ENCODE results near the gene RAB19.
"Not testable (repeated sequence)": the region's sequence is repeated elsewhere in the genome, so short reads cannot be mapped to it uniquely, and the experiment has no call there.

RAB19 gene

DNA sequence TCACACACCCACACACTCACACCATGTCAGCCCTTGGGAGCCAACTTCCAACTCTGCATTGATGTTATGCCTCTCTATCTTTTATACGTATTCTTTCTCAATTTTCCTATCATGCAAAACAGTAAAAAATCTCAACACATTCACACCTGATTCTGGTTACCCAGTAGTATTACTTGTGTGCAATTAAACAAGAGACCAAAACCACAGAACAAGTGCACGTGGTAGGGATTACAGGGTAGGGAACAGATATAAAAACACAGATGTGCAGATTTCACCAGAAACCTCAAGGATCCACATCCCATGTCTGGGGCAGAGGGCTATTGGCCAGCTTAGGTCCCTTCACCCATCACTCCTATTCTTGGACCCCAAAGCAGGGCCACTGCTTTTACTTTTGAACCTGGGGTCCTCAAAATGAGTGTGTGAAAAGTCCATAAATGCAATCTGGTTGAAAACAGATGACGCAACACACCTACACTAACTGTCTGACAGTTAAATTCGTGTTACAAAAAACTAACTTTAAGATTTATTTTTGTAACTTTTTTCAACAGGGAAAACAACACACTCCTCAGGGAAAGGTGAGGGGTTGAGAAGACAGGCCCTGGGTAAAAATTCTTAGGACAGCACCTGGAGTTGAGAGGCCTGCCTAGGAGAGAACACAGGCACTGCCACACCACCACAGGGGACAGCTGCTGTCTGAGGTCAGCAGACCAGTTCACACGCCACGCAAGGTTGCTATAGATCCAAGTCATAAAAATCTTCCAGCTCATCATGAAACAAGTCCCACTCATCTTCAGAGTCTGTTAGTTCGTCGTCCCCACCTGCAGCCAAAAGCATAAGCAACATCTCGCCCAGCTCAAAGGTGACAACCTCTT is 50.2 kb downstream of the RAB19 start:
- DNase-seq (ENCODE audit: low read depth): not testable (repeated sequence)

DNA sequence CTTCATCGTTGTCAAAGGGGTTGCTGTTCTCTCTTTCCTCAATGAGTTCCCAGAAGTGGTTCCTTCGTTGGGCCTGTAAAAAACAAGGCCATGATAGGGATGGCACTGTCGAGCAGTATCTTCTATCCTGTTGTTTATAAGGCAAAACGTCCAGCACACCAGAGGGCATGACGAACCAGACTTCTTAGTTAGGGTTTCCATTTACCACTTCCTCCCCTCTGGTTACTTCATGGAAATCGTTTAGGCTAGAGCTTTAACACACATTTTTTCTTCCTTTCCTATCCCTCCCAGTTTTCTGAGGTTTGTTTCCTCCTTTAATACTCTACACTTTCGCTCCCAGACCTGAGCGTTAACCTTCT is 50.8 kb downstream of the RAB19 start:
- no peak for DNase-seq (ENCODE audit: low read depth)

DNA sequence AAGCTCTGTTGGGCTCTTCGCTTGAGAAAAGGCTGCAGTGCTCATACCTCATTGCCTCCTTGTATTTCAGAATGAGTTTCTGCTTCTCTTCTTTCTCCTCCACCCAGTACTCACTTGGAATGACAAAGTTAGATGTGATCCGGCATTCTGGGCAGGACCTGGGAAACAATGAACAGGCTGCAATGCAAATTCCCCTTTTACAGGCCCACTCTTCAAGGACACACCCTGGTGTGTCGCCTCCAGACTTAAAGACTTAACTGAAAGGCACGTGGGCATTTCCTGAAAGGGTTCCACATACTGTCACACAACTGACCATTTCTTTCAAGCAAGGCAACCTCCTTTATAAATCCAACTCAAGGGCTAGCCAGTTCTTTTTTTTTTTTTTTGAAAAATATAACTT is 51.9 kb downstream of the RAB19 start:
- no peak for DNase-seq (ENCODE audit: low read depth)

DNA sequence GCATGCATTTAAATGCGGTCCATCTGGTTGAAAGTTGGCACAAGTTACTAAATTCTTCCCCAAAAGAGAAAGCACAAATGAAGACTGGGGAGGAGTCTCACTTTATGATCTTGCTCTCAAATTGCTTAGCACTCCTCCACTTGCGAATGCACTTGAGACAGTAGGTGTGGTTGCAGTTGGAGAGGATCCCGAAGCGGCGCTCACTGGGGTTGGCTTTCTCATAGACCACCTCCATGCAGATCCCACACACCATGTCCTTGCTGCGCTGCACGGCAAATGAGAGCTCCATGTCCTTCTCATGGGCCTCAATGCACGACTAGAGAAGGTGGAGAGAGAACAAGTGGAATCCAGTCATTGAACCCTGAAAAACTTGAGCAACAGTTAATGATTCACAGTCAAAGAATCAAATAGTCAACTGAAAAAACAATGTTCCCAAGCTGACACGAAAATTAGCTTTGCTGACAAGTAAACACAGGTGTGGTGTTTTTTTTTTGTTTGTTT is 52.7 kb downstream of the RAB19 start:
- DNase-seq (ENCODE audit: low read depth): no peak

DNA sequence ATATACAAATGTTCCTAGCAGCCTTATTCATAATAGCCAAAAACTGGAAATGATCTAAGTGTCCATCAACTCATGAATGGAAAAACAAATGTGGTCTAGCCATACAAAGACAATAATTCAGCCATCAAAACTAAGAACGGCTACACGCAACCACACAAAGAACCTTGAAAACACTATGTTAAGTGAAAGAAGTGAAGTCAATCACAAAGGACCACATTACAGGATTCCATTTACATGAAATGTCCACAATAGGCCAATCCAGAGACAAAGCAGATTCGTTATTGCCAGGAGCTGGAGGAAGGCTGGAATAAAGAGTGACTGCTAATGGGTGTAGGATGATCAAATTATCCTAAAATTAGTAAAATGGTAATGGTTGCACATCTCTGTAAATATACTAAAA is 54.3 kb downstream of the RAB19 start:
- DNase-seq (ENCODE audit: low read depth): no peak

DNA sequence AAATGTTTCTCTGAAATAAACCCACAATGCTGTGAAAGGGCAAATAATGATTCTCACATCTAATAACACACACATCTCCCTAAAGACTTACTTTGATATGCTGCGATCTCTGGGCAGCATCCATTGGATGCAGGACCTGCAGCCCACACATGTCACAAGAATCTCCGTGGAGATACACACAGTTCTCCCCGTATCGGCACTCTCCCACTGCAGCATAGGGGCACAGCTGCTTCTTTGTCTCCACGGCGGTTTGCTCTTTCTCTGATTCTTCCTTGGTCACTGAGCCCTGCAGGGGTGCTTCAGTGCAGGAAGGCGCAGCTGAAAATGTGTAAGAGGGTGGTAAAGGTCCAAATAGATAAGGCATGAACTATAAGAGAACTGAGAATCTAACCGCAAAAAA is 55.1 kb downstream of the RAB19 start:
- DNase-seq (ENCODE audit: low read depth): no peak

DNA sequence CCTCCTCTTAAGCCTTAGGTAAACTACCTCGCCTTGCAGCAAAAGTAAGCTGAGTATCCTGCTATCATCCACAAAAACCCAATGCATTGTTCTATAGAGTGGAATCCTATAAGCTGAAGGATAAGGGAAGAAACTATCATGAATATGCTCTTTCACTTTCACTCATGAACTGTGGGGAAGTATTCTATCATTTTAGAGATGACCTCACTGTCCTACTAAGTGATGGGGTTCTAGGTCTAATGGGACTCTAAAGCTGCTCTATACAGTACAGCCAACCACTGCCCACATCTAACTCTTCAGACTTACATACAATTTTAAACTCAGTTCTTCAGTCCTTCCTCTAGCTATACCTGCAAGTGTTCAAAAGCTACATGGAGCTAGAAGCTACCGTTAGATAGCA is 59.3 kb downstream of the RAB19 start:
- no peak for DNase-seq (ENCODE audit: low read depth)

DNA sequence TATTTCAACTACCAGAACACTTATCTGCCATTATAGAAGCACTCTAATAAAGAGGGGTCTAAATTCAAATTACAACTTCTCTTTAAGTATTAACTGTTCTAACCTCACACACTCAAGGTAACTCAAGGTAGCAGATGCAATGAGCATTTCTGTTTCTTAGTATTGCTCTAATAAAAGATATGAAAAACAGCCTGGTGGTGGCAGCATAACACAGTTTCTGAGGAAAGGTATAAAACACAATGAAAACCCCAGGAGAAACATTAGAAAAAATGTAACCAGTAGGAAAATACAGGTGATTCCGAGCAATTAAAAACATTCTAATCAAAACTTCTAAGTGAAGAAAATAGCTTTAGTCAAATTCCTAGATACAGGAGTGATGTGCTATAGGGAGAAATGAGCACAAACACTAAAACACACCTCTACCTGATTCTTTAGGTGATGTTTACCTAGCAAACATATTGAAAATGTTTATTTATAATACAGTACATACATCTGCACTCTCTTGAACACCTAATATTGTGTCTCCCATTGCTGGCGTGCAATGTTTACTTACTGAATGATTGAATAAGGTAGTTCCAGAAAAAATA is 72.0 kb downstream of the RAB19 start:
- DNase-seq (ENCODE audit: low read depth): peak; percentile 53

DNA sequence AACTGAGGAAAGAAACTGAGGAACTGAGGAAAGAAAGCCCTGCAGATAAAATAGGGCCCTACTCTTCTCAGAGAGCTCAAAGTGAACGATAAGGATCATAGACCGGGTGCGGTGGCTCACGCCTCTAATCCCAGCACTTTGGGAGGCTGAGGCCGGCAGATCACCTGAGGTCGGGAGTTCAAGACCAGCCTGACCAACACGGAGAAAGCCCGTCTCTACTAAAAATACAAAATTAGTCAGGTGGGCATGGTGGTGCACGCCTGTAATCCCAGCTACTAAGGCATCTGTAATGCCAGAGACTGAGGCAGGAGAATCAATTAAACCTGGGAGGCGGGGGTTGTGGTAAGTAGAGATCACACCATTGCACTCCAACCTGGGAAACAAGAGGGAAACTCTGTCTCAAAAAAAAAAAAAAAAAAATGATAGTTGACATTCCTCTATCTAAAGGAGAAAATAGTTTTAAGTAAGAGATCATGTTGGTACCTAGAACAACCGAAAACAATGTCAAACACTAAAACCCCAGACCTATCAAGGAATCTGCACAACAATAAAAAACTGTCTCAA is 72.9 kb downstream of the RAB19 start:
- no peak for DNase-seq (ENCODE audit: low read depth)

All from EH (cell line).